Uterus (tissue), 4 donors: ENCODE results near the gene TSEN34. TPM values are rescaled to one million over a fixed set of nuclear protein-coding genes. Genes with fewer than 3 reads are reported as not detected.

Experiments
- DNase-seq, 2 donors: peaks; one replicate each; pipeline ENCODE4 v3.0.0-alpha.2; 2019 to 2020
- H3K27ac ChIP-seq, 2 donors: fragments of 200-600 bp; sonication (generic); 1 replicate in 1 of 2; 2 replicates in 1 of 2; pipeline ENCODE4 v1.5.1; 2016 to 2018
- H3K27me3 ChIP-seq, 2 donors: fragments of 200-600 bp; sonication (generic); one replicate each; pipeline ENCODE4 v1.5.1; 2018 to 2019; ENCODE audit warnings: control low read depth in 1 of 2
- H3K36me3 ChIP-seq, 2 donors: fragments of 200-600 bp; sonication (generic); one replicate each; pipeline ENCODE4 v1.5.1; 2019; ENCODE audit warnings: control low read depth in 1 of 2
- H3K4me1 ChIP-seq, 2 donors: fragments of 200-600 bp; sonication (generic); one replicate each; pipeline ENCODE4 v1.5.1; 2018 to 2019; ENCODE audit warnings: control low read depth in 1 of 2
- H3K4me3 ChIP-seq, 2 donors: fragments of 200-600 bp; sonication (generic); 1 replicate in 1 of 2; 2 replicates in 1 of 2; pipeline ENCODE4 v1.5.1; 2018 to 2019; ENCODE audit warnings: mild to moderate bottlenecking in 1 of 2
- H3K9me3 ChIP-seq, 2 donors: fragments of 200-600 bp; sonication (generic); one replicate each; pipeline ENCODE4 v1.5.1; 2019; ENCODE audit warnings: control low read depth in 1 of 2
- POLR2A ChIP-seq, 2 donors: fragments of 450-650 bp; IDR thresholded peaks; one replicate each; pipeline ENCODE4 v1.6.1; 2016; ENCODE audit warnings: antibody characterized with exemption in 2 of 2, mild to moderate bottlenecking in 1 of 2, moderate library complexity in 1 of 2
- intact Hi-C: fragments of 100-400 bp; cut with DNase I; formaldehyde crosslinking; loops from one replicate; pipeline ENCODE4 v1.15.1; 2023; ENCODE audit warnings: low total_unique reads
- total RNA-seq, 4 donors: library from RNA; depleted of rRNA in 3 of 4; stranded (reverse); fragments of >200 nt in 3 of 4; gene quantifications; one replicate each; pipeline versions ENCODE4 v1.1.0 to v1.2.4, GENCODE V29; 2014 to 2023
- TF ChIP-seq, protein P1 (sequence below), 4 experiments: fragments of 200-600 bp in 2 of 4; fragments of 450-650 bp in 2 of 4; sonication (generic) in 2 of 4; IDR thresholded peaks; one replicate each; pipeline ENCODE4 v1.5.1; 2016 to 2019; ENCODE audit warnings: antibody characterized with exemption in 4 of 4, mild to moderate bottlenecking in 2 of 4, moderate library complexity in 1 of 4
- donor health status: DM: yes; HTN: yes; CAD: no.

Gene TSEN34
- 10 to 100 TPM; 13.1 to 66.4 (median 32.2) TPM for total RNA-seq

DNA sequence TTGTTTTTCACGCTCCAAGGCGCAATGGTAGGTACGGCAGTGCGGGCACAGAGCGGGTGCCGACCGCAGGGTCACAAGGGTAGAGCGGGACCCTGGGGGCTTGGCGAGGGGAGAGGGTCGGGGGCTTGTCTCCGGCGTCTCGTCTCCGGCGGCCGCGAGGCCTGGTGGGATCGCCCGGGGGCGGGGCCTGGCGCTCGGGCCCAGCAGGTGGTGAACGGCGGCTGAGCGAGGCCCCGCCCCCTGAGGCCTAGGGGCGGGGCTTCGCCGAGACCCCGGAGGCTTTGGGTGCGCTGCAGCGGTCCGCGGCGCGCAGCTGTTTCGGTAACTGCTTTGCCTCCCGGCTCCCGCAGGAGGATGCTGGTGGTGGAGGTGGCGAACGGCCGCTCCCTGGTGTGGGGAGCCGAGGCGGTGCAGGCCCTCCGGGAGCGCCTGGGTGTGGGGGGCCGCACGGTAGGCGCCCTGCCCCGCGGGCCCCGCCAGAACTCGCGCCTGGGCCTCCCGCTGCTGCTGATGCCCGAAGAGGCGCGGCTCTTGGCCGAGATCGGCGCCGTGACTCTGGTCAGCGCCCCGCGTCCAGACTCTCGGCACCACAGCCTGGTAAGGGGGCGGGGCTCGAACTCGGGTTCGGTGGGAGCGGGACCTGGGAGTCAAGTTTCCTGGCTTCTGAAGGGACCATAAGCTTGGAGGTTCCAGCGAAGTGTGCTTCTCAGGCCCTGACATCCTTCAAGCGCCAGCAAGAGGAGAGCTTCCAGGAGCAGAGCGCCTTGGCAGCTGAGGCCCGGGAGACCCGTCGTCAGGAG, at the start of gene TSEN34:
Gene TSEN34, plus strand, starts transcription at position 298 of the 800 bp plus-strand sequence. Its CDS starts 57 bp downstream, at position 355.
- TF ChIP-seq, protein P1, sequence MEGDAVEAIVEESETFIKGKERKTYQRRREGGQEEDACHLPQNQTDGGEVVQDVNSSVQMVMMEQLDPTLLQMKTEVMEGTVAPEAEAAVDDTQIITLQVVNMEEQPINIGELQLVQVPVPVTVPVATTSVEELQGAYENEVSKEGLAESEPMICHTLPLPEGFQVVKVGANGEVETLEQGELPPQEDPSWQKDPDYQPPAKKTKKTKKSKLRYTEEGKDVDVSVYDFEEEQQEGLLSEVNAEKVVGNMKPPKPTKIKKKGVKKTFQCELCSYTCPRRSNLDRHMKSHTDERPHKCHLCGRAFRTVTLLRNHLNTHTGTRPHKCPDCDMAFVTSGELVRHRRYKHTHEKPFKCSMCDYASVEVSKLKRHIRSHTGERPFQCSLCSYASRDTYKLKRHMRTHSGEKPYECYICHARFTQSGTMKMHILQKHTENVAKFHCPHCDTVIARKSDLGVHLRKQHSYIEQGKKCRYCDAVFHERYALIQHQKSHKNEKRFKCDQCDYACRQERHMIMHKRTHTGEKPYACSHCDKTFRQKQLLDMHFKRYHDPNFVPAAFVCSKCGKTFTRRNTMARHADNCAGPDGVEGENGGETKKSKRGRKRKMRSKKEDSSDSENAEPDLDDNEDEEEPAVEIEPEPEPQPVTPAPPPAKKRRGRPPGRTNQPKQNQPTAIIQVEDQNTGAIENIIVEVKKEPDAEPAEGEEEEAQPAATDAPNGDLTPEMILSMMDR (IDR thresholded peaks at IDR 0.05), result no peak
- TF ChIP-seq POLR2A (IDR thresholded peaks at IDR 0.05), result peak; percentile 52 to 74
- Histone ChIP-seq H3K4me1 (peaks cover 0 to 17% of the 10 kb centered on the region in 2 donors), H3K27ac (peak within 1 kb of the TSS; percentile 98), H3K27me3 (no peaks in the 10 kb centered on the region), H3K4me3 (peak within 1 kb of the TSS; percentile 59 to 63), H3K9me3 (no peaks in the 10 kb centered on the region), H3K36me3 (no peaks in the 10 kb centered on the region)
- intact Hi-C loops, result loop anchor here (5.0 kb wide), 1 partner anchor 314 kb away; no protein-coding TSS in a partner anchor
- DNase-seq, result peak in 1 of 2 donors; percentile 52

DNA sequence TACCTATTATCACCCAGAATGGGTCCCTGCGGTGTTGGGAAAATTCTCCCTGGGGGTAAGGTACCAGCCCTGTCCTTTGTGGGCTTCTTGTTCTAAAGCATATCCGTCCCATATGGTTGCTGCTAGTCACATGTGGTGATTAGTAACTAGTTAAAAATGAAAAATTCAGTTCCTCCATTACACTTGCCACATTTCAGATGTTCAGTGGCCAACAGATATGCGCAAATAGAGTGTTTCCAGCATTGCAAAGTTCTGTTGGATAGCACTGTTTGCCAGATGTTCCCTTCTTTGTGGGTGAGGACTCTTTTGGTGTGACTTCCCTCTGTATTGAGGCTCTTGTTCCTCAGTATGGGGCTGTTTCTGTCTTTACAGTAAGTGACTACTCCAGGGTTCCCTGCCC, 49.8 kb upstream of the TSEN34 start:
- Histone ChIP-seq H3K9me3 (no peaks in the 10 kb centered on the region), H3K4me1 (peaks cover 0 to 15% of the 10 kb centered on the region in 2 donors), H3K4me3 (no peak overlapping the region), H3K27ac (no peak overlapping the region), H3K27me3 (no peaks in the 10 kb centered on the region), H3K36me3 (no peaks in the 10 kb centered on the region)
- intact Hi-C loops, result no loop called here
- TF ChIP-seq, protein P1 (IDR thresholded peaks at IDR 0.05), result no peak
- no peak for TF ChIP-seq POLR2A (IDR thresholded peaks at IDR 0.05)
- DNase-seq, result no peak

DNA sequence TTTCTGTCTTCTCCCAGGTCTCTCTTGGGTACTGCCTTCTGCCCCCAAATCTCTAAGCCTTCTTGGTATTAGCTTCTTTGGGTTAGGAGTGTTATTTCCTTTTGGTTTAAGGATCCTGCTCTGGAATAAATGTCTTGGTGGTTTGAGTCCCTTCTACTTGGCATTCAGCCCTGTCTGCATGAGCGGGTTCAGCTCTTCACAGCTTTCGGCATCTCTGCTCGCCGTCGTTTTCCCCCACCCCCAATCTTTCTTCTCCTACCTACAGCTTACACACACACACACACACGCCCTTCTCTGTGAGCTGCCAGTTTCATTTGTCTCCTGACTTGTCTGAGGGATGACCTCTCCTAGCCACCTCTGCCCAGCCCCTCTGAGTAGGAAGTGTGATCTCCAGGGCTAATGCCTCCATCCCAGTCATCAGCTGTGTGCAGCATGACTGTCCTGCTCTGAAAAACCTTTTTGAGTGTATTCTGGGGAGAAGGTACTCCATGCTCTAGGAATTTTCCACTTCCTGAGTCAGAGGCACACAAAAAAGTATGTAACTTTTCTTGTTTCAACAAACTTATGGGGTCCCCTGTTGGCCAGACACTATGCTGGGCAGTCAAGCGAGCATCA, 48.8 kb upstream of the TSEN34 start:
- intact Hi-C loops, result no loop called here
- no peak for TF ChIP-seq POLR2A (IDR thresholded peaks at IDR 0.05)
- TF ChIP-seq, protein P1 (IDR thresholded peaks at IDR 0.05), result no peak
- no peaks in the 10 kb centered on the region for H3K9me3 ChIP-seq
- H3K27ac ChIP-seq, result no peak overlapping the region
- no peaks in the 10 kb centered on the region for H3K36me3 ChIP-seq
- H3K4me1 ChIP-seq, result peaks cover 0 to 15% of the 10 kb centered on the region in 2 donors
- H3K4me3 ChIP-seq, result no peak overlapping the region
- DNase-seq, result no peak
- no peaks in the 10 kb centered on the region for H3K27me3 ChIP-seq

DNA sequence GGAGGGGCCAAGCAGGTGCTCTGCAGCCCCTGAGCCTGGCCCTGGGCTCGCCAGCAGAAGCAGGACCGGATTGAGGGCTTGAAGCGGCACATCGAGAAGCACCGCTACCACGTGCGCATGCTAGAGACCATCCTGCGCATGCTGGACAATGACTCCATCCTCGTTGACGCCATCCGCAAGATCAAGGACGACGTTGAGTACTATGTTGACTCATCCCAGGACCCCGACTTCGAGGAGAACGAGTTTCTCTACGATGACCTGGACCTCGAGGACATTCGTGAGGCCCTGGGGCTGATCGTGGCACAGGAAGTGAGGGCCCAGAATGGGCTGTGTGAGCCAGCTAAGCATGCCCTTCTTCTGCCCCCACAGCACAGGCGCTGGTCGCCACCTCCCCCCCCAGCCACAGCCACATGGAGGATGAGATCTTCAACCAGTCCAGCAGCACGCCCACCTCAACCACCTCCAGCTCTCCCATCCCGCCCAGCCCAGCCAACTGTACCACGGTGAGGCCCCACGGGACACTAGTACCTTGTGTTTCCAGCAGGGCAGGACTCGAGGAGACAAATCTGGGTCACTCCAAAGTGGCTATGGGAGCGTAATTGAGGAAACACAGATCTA, 45.5 kb upstream of the TSEN34 start:
- intact Hi-C loops, result no loop called here
- H3K9me3 ChIP-seq, result no peaks in the 10 kb centered on the region
- no peak overlapping the region for H3K27ac ChIP-seq
- no peak overlapping the region for H3K4me3 ChIP-seq
- H3K27me3 ChIP-seq, result no peaks in the 10 kb centered on the region
- no peaks in the 10 kb centered on the region for H3K36me3 ChIP-seq
- no peaks in the 10 kb centered on the region for H3K4me1 ChIP-seq
- DNase-seq, result no peak
- TF ChIP-seq, protein P1 (IDR thresholded peaks at IDR 0.05), result no peak
- no peak for TF ChIP-seq POLR2A (IDR thresholded peaks at IDR 0.05)
